Loucy (cell line): ENCODE measurements around the gene NFATC3.
A peak's percentile ranks its signal among the peaks of the same experiment; 100 is the strongest.

Source experiments
- H2AFZ ChIP-seq: fragments of 200-600 bp; sonication (generic); 2 replicates; pipeline ENCODE4 v1.6.0; 2016; ENCODE audit warnings: antibody characterized with exemption, mild to moderate bottlenecking, low read length, moderate library complexity
- H3F3A ChIP-seq: fragments of 200-600 bp; 2 replicates; pipeline ENCODE4 v1.6.0; 2016; ENCODE audit warnings: antibody characterized with exemption, low read depth, mild to moderate bottlenecking
- H3K27me3 ChIP-seq: fragments of 200-600 bp; sonication (generic); 2 replicates; pipeline ENCODE4 v1.6.1; 2014; ENCODE audit warnings: low read length, mild to moderate bottlenecking; ENCODE audit not compliant: insufficient read depth, poor library complexity, severe bottlenecking
- H3K36me3 ChIP-seq: fragments of 200-600 bp; sonication (generic); 2 replicates; pipeline ENCODE4 v1.6.1; 2016; ENCODE audit warnings: low read length; ENCODE audit not compliant: insufficient read depth
- H3K4me1 ChIP-seq: fragments of 200-600 bp; sonication (generic); 2 replicates; pipeline ENCODE4 v1.5.1; 2014; ENCODE audit warnings: low read length, mild to moderate bottlenecking; ENCODE audit not compliant: insufficient read depth, poor library complexity, severe bottlenecking
- H3K4me2 ChIP-seq: fragments of 200-600 bp; sonication (generic); 2 replicates; pipeline ENCODE4 v1.6.0; 2014; ENCODE audit warnings: antibody characterized with exemption, low read length, low read depth, mild to moderate bottlenecking; ENCODE audit not compliant: poor library complexity, severe bottlenecking
- H3K4me3 ChIP-seq: fragments of 200-600 bp; sonication (generic); 2 replicates; pipeline ENCODE4 v1.5.1; 2014; ENCODE audit warnings: low read length, mild to moderate bottlenecking, mixed read lengths; ENCODE audit not compliant: poor library complexity, severe bottlenecking
- H3K79me2 ChIP-seq: fragments of 200-600 bp; sonication (generic); 2 replicates; pipeline ENCODE4 v1.6.1; 2014; ENCODE audit warnings: low read length; ENCODE audit not compliant: insufficient read depth
- H3K9ac ChIP-seq: fragments of 200-600 bp; sonication (generic); 2 replicates; pipeline ENCODE4 v1.6.0; 2014; ENCODE audit warnings: mild to moderate bottlenecking, low read depth, low read length, moderate library complexity; ENCODE audit not compliant: poor library complexity, severe bottlenecking
- H3K9me2 ChIP-seq: fragments of 200-600 bp; sonication (generic); replicated peaks from 2 replicates; pipeline ENCODE4 v1.6.1; 2016; ENCODE audit warnings: low read depth, low read length, mixed read lengths
- H3K9me3 ChIP-seq: fragments of 200-600 bp; sonication (generic); 2 replicates; pipeline ENCODE4 v1.6.1; 2014; ENCODE audit warnings: mild to moderate bottlenecking, antibody characterized with exemption, low read length, low read depth; ENCODE audit not compliant: insufficient read depth
- H4K20me1 ChIP-seq: fragments of 200-600 bp; sonication (generic); 2 replicates; pipeline ENCODE4 v1.6.0; 2014; ENCODE audit warnings: antibody characterized with exemption, low read length, mild to moderate bottlenecking; ENCODE audit not compliant: insufficient read depth, poor library complexity, severe bottlenecking
- EZH2phosphoT487 ChIP-seq: fragments of 200-600 bp; IDR thresholded peaks from 2 replicates; pipeline ENCODE4 v1.6.1; 2018; ENCODE audit warnings: antibody characterized with exemption, mild to moderate bottlenecking, moderate library complexity, borderline replicate concordance
- TF ChIP-seq, protein P1 (sequence below): fragments of 200-600 bp; sonication (generic); conservative IDR thresholded peaks from 2 replicates; pipeline ENCODE4 v1.5.1; 2014; ENCODE audit warnings: mild to moderate bottlenecking, antibody characterized with exemption, low read length

The NFATC3 gene

DNA sequence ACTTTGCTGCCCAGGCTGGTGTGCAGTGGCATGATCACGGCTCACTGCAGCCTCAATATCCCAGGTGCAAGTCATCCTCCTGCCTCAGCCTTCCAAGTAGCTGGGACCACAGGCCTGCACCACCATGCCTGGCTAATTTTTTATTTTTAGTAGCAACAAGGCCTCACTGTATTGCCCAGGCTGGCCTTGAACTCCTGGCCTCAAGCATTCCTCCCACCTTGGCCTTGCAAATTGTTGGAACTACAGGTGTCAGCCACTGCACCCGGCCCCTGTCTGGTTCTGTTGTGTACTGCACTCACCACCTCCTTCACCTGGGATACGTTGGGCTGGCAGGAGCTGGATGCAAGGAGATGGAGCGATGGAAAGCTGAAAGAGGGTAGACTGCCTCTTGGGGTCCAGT is 168.6 kb downstream of the NFATC3 start:
- Histone ChIP-seq H3K9me2 (no peaks in the 10 kb centered on the region), H3K27me3 (no peaks in the 10 kb centered on the region), H3F3A (no peaks in the 10 kb centered on the region), H3K4me1 (peaks cover 29% of the 10 kb centered on the region), H3K9me3 (no peaks in the 10 kb centered on the region), H3K36me3 (peaks cover 13% of the 10 kb centered on the region; the same call in 1 of the 2 replicates), H3K4me2 (no peak overlapping the region), H3K9ac (no peak overlapping the region), H3K4me3 (no peak overlapping the region), H3K79me2 (no peaks in the 10 kb centered on the region), H4K20me1 (no peaks in the 10 kb centered on the region), H2AFZ (no peak overlapping the region)
- TF ChIP-seq, protein P1, sequence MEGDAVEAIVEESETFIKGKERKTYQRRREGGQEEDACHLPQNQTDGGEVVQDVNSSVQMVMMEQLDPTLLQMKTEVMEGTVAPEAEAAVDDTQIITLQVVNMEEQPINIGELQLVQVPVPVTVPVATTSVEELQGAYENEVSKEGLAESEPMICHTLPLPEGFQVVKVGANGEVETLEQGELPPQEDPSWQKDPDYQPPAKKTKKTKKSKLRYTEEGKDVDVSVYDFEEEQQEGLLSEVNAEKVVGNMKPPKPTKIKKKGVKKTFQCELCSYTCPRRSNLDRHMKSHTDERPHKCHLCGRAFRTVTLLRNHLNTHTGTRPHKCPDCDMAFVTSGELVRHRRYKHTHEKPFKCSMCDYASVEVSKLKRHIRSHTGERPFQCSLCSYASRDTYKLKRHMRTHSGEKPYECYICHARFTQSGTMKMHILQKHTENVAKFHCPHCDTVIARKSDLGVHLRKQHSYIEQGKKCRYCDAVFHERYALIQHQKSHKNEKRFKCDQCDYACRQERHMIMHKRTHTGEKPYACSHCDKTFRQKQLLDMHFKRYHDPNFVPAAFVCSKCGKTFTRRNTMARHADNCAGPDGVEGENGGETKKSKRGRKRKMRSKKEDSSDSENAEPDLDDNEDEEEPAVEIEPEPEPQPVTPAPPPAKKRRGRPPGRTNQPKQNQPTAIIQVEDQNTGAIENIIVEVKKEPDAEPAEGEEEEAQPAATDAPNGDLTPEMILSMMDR: no peak
- TF ChIP-seq EZH2phosphoT487: no peak

DNA sequence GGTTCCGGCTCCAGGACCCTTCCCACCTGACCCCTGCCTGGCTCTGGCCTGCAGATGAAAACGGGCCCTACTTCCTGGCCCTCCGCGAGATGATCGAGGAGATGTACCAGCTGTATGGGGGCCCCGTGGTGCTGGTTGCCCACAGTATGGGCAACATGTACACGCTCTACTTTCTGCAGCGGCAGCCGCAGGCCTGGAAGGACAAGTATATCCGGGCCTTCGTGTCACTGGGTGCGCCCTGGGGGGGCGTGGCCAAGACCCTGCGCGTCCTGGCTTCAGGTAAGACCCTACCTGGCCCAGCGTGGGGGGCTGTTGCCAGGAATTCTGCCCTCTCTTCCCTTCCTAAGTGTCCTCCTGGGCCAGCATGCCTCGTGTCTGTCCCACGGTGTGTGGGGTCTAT is 170.5 kb downstream of the NFATC3 start:
- peaks cover 24% of the 10 kb centered on the region; the same call in 1 of the 2 replicates for H3K36me3 ChIP-seq
- no peak overlapping the region for H2AFZ ChIP-seq
- no peak overlapping the region for H3K4me2 ChIP-seq

DNA sequence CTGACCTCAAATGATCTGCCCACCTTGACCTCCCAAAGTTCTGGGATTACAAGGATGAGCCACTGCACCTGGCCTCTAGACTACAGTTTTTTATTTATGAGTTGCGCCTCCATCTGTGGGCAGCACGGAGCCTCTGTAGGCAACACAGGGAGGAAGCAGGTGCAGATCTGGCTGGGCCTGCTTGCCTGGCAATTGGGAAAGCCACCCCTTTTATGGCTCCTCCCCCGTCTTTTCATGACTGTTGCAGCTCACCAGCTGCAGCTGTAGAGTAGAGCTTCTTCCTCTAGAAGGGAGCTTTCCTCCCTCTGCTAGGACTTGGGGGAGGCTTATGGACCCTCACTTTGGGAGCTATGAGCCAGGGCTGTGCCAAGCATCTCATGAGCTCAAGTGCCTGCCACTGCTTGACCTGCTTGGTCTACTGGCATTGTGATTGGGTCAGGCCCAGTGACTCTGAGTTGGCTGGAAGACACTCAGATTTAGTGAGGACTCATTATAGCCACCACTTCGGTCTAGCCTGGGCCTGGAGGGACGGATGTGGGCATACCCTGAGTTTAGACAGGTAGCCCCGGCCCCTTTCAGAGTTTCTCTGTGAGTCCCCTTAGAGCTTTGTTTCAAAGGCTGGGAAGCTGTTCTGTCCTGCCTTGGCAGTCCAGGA is 172.2 kb downstream of the NFATC3 start:
- peak overlapping the region; percentile 68 for H3K9ac ChIP-seq

More for the DNA sequence above, 170.5 kb downstream of the NFATC3 start:
- Histone ChIP-seq H3K9me2 (no peaks in the 10 kb centered on the region), H3K9ac (no peak overlapping the region), H3K4me1 (peaks cover 33% of the 10 kb centered on the region), H3K79me2 (no peaks in the 10 kb centered on the region), H3F3A (no peaks in the 10 kb centered on the region), H3K9me3 (no peaks in the 10 kb centered on the region), H3K27me3 (no peaks in the 10 kb centered on the region), H3K4me3 (no peak overlapping the region), H4K20me1 (no peaks in the 10 kb centered on the region)
- no peak for TF ChIP-seq EZH2phosphoT487
- TF ChIP-seq, protein P1: no peak

More for the DNA sequence above, 172.2 kb downstream of the NFATC3 start:
- Histone ChIP-seq H3K4me3 (peak overlapping the region; percentile 55), H3K27me3 (no peaks in the 10 kb centered on the region), H3K79me2 (no peaks in the 10 kb centered on the region), H3K36me3 (peaks cover 24% of the 10 kb centered on the region; the same call in 1 of the 2 replicates), H2AFZ (no peak overlapping the region), H3K4me1 (peaks cover 33% of the 10 kb centered on the region), H3K9me2 (no peaks in the 10 kb centered on the region), H4K20me1 (no peaks in the 10 kb centered on the region), H3F3A (no peaks in the 10 kb centered on the region), H3K9me3 (no peaks in the 10 kb centered on the region), H3K4me2 (peak overlapping the region; percentile 74)
- no peak for TF ChIP-seq EZH2phosphoT487
- TF ChIP-seq, protein P1: 0 out of 2 replicates have a peak, but pooled peaks have one; percentile 13
